ENCODE results near the gene IL25.
"Not testable (repeated sequence)": the region's sequence is repeated elsewhere in the genome, so short reads cannot be mapped to it uniquely, and the experiment has no call there.

The IL25 gene

DNA sequence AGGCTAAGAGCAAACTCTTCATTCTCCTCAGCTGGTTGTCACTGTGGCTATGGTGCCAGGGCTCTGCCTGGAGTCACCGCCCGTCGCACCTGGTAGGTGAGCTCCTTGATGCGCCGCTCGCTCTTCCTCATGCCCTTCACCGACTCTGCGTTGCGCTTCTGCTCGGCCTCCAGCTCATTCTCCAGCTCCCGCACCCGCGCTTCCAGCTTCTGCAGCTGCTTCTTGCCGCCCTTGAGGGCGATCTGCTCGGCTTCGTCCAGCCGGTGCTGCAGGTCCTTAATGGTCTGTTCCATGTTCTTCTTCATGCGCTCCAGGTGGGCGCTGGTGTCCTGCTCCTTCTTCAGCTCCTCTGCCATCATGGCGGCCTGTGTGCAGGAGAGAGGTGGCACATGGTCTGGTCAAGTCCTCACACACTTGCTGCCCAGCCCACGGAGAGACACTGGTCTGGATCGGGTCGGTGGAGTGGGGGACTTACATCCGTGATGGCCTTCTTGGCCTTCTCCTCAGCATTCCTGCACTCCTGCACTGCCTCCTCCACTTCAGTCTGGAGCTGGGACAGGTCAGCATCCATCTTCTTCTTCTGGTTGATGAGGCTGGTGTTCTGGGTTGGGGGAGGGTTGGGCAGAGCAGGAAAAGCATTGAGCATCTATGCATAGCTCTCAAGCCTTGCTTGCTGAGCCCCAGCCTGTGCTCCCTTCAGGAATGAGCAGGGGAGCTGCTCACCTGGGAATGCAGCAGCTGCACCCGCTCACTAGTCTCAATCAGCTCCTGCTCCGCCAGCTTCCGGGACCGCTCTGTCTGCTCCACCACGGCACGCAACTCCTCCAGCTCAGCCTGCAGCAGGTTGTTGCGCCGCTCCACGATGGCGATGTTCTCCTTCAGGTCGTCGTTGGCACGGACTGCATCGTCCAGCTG, 42.6 kb downstream of the IL25 start:
- Histone ChIP-seq H3K27me3 (replicated peaks; ENCODE audit: insufficient read depth, low read length) (peaks cover 43% of the 10 kb centered on the region; the same call in 1 of the 2 replicates), H3F3A (ENCODE audit: insufficient read depth, low read length) (no peaks in the 10 kb centered on the region), H3K9me3 (replicated peaks; ENCODE audit: insufficient read depth, low read length) (no peaks in the 10 kb centered on the region), H3K27ac (ENCODE audit: low read length) (no peak overlapping the region), H3K4me3 (ENCODE audit: low read length) (no peak overlapping the region), H3K36me3 (replicated peaks; ENCODE audit: insufficient read depth, low read length) (no peaks in the 10 kb centered on the region), H3K4me2 (ENCODE audit: low read depth, low read length) (no peak overlapping the region), H4K20me1 (ENCODE audit: insufficient read depth, low read length) (no peaks in the 10 kb centered on the region), H2AFZ (ENCODE audit: low read length) (no peak overlapping the region), H3K79me2 (ENCODE audit: low read length) (no peaks in the 10 kb centered on the region), H3K9ac (ENCODE audit: low read length) (no peak overlapping the region), H3K4me1 (ENCODE audit: low read length) (no peaks in the 10 kb centered on the region), H3K9me2 (replicated peaks; ENCODE audit: insufficient read depth, low read length) (no peaks in the 10 kb centered on the region)
- TF ChIP-seq, protein P1, sequence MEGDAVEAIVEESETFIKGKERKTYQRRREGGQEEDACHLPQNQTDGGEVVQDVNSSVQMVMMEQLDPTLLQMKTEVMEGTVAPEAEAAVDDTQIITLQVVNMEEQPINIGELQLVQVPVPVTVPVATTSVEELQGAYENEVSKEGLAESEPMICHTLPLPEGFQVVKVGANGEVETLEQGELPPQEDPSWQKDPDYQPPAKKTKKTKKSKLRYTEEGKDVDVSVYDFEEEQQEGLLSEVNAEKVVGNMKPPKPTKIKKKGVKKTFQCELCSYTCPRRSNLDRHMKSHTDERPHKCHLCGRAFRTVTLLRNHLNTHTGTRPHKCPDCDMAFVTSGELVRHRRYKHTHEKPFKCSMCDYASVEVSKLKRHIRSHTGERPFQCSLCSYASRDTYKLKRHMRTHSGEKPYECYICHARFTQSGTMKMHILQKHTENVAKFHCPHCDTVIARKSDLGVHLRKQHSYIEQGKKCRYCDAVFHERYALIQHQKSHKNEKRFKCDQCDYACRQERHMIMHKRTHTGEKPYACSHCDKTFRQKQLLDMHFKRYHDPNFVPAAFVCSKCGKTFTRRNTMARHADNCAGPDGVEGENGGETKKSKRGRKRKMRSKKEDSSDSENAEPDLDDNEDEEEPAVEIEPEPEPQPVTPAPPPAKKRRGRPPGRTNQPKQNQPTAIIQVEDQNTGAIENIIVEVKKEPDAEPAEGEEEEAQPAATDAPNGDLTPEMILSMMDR (IDR thresholded peaks at IDR 0.05; ENCODE audit: low read length), result no peak
- TF ChIP-seq EZH2 (optimal IDR thresholded peaks at IDR 0.05; ENCODE audit: low read depth, low read length) (no peak), EZH2phosphoT487 (IDR thresholded peaks at IDR 0.05; ENCODE audit: low read length) (no peak)
- no peak for DNase-seq

DNA sequence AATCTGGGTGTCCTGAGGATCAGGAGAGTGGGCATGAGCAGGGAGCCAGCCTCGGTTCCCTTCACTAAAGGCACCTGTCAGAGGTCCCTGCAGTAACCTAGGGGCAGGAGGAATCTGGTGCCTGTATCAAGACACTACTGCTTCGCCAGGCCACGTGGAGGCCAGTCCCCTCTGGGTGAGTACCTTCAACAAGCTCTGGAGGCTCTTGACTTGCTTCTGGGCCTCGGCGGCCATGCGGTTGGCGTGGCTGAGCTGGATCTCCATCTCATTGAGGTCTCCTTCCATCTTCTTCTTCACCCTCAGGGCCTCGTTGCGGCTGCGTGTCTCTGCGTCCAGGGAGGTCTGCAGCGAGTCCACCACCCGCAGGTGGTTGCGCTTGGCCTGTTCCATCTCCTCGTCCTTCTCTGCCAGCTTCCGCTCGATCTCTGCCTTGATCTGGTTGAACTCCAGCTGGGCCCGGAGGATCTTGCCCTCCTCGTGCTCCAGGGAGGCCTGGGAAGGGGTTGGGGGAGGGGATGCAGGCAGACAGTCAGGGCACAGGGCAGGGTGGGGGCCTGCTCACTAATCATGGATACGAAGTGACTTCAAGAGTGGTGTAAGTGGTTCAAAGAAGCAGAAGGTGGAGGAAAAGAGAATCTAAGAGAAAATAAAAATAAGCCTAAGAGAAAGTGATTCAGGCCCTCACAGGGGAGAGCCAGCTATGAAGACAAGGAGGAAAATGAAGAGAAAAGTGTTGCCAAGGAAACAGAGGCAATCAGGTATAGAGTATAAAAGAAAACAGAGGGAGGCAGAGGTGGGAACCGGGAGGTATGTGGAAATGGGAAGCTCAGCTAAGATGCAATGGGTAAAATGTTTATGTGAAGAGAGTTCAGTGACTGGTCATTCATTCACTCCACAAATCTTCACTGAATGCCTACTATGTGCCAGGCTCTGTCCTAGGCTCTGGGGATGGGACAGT, 43.5 kb downstream of the IL25 start:
- Histone ChIP-seq H3K9me3 (replicated peaks; ENCODE audit: insufficient read depth, low read length) (no peaks in the 10 kb centered on the region), H3K9ac (ENCODE audit: low read length) (no peak overlapping the region), H2AFZ (ENCODE audit: low read length) (no peak overlapping the region), H3K27ac (ENCODE audit: low read length) (no peak overlapping the region), H3K4me3 (ENCODE audit: low read length) (no peak overlapping the region), H3K4me2 (ENCODE audit: low read depth, low read length) (no peak overlapping the region), H3K4me1 (ENCODE audit: low read length) (no peaks in the 10 kb centered on the region), H4K20me1 (ENCODE audit: insufficient read depth, low read length) (no peaks in the 10 kb centered on the region), H3F3A (ENCODE audit: insufficient read depth, low read length) (no peaks in the 10 kb centered on the region), H3K9me2 (replicated peaks; ENCODE audit: insufficient read depth, low read length) (no peaks in the 10 kb centered on the region), H3K27me3 (replicated peaks; ENCODE audit: insufficient read depth, low read length) (peaks cover 38% of the 10 kb centered on the region; the same call in 1 of the 2 replicates), H3K36me3 (replicated peaks; ENCODE audit: insufficient read depth, low read length) (no peaks in the 10 kb centered on the region), H3K79me2 (ENCODE audit: low read length) (no peaks in the 10 kb centered on the region)
- no peak for DNase-seq
- TF ChIP-seq, protein P1 (IDR thresholded peaks at IDR 0.05; ENCODE audit: low read length), result no peak
- TF ChIP-seq EZH2phosphoT487 (IDR thresholded peaks at IDR 0.05; ENCODE audit: low read length) (no peak), EZH2 (optimal IDR thresholded peaks at IDR 0.05; ENCODE audit: low read depth, low read length) (no peak)

DNA sequence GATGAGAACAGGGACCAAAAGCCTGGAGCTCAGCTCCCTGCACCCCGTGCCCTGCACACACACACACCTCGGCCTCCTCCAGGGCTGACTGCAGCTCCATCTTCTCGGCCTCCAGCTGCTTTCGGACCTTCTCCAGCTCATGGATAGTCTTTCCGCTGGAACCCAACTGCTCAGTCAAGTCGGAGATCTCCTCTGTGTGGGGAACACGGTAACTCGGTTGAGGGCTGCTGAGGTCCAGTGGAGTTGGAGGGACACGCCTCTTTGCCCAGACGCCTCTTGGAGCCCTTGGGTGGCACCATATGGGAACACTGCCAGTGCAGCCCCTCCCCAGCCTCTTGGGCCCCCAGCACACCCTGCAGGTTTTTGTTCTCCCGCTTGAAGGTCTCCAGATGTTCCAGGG, 44.2 kb downstream of the IL25 start:
- no peaks in the 10 kb centered on the region for H3K36me3 ChIP-seq (replicated peaks; ENCODE audit: insufficient read depth, low read length)
- no peak overlapping the region for H3K9ac ChIP-seq (ENCODE audit: low read length)
- H3K27me3 ChIP-seq (replicated peaks; ENCODE audit: insufficient read depth, low read length), result peaks cover 31% of the 10 kb centered on the region; the same call in 1 of the 2 replicates
- H3K4me3 ChIP-seq (ENCODE audit: low read length), result no peak overlapping the region
- TF ChIP-seq EZH2 (optimal IDR thresholded peaks at IDR 0.05; ENCODE audit: low read depth, low read length) (no peak), EZH2phosphoT487 (IDR thresholded peaks at IDR 0.05; ENCODE audit: low read length) (no peak)
- TF ChIP-seq, protein P1 (IDR thresholded peaks at IDR 0.05; ENCODE audit: low read length), result no peak
- H3F3A ChIP-seq (ENCODE audit: insufficient read depth, low read length), result no peaks in the 10 kb centered on the region
- no peak for DNase-seq
- H3K79me2 ChIP-seq (ENCODE audit: low read length), result no peaks in the 10 kb centered on the region
- H4K20me1 ChIP-seq (ENCODE audit: insufficient read depth, low read length), result no peaks in the 10 kb centered on the region
- H2AFZ ChIP-seq (ENCODE audit: low read length), result no peak overlapping the region
- H3K27ac ChIP-seq (ENCODE audit: low read length), result no peak overlapping the region
- H3K9me3 ChIP-seq (replicated peaks; ENCODE audit: insufficient read depth, low read length), result no peaks in the 10 kb centered on the region
- H3K9me2 ChIP-seq (replicated peaks; ENCODE audit: insufficient read depth, low read length), result no peaks in the 10 kb centered on the region
- H3K4me2 ChIP-seq (ENCODE audit: low read depth, low read length), result no peak overlapping the region
- no peaks in the 10 kb centered on the region for H3K4me1 ChIP-seq (ENCODE audit: low read length)

DNA sequence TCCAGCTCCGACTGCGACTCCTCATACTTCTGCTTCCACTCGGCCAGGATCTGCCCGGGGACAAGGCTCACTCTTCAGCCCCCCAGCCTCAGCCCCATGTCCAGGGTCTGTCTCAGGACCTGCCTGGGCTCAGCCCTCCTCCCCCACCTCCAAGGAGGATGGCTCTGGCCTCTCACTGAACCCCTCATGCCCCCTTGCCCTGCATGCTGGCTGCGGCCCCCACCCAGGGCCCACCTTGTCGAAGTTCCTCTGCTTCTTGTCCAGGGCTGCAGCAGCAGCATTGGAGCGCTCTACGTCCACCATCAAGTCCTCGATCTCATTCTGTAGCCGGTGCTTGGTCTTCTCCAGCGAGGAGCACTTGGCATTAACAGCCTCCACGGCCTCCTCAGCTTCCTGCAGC, 44.7 kb downstream of the IL25 start:
- peaks cover 27% of the 10 kb centered on the region; the same call in 1 of the 2 replicates for H3K27me3 ChIP-seq (replicated peaks; ENCODE audit: insufficient read depth, low read length)
- H3K79me2 ChIP-seq (ENCODE audit: low read length); DNase-seq; H2AFZ ChIP-seq (ENCODE audit: low read length); H3K36me3 ChIP-seq (replicated peaks; ENCODE audit: insufficient read depth, low read length); H4K20me1 ChIP-seq (ENCODE audit: insufficient read depth, low read length); H3K4me2 ChIP-seq (ENCODE audit: low read depth, low read length); H3K4me3 ChIP-seq (ENCODE audit: low read length); H3K9me3 ChIP-seq (replicated peaks; ENCODE audit: insufficient read depth, low read length); H3K9me2 ChIP-seq (replicated peaks; ENCODE audit: insufficient read depth, low read length); H3K27ac ChIP-seq (ENCODE audit: low read length); H3F3A ChIP-seq (ENCODE audit: insufficient read depth, low read length); H3K4me1 ChIP-seq (ENCODE audit: low read length); H3K9ac ChIP-seq (ENCODE audit: low read length): not testable (repeated sequence)

Measured in MM.1S (cell line).